Mucosa of descending colon (tissue), 3 donors: Measurements from ENCODE around the gene HTR3E. TPM values are rescaled to one million over a fixed set of nuclear protein-coding genes. Genes with fewer than 3 reads are reported as not detected.
"Not testable (repeated sequence)": the region's sequence is repeated elsewhere in the genome, so short reads cannot be mapped to it uniquely, and the experiment has no call there.

ENCODE experiments used
- ATAC-seq: fragments of 200-7000 bp; cut with Tn5 transposase; one replicate; pipeline ENCODE4 v1.9.1; 2020; ENCODE audit warnings: mild to moderate bottlenecking, moderate library complexity
- DNase-seq, 3 donors: peaks; one replicate each; pipeline ENCODE4 v3.0.0-alpha.2; 2020
- H3K36me3 ChIP-seq: fragments of 200-600 bp; one replicate; pipeline ENCODE4 v1.8.0; 2021; ENCODE audit warnings: low read depth, mild to moderate bottlenecking
- H3K4me1 ChIP-seq: fragments of 200-600 bp; one replicate; pipeline ENCODE4 v1.8.0; 2021; ENCODE audit warnings: low read depth, mild to moderate bottlenecking
- H3K4me3 ChIP-seq: fragments of 200-600 bp; one replicate; pipeline ENCODE4 v1.8.0; 2021; ENCODE audit warnings: mild to moderate bottlenecking
- H3K9me3 ChIP-seq: fragments of 200-600 bp; one replicate; pipeline ENCODE4 v1.8.0; 2021; ENCODE audit warnings: mild to moderate bottlenecking
- intact Hi-C, 2 donors: fragments of 100-400 bp; cut with DNase I in 1 of 2; cut with micrococcal nuclease in 1 of 2; formaldehyde crosslinking; loops; one replicate each; pipeline versions ENCODE4 v1.11.0 to v1.11.1; 2022; cut with DNase I, micrococcal nuclease
- total RNA-seq, 3 donors: library from RNA; stranded (reverse); fragmentation: NEBNext Ultra II Directional in 2 of 3; extraction: Animal tissue kit (Norgen Biotek cat#: 25700) in 2 of 3; gene quantifications; one replicate each; pipeline versions ENCODE4 v1.2.1 to v1.2.4, GENCODE V29; 2021 to 2023
- TF ChIP-seq, protein P1 (sequence below): fragments of 200-600 bp; IDR thresholded peaks from one replicate; pipeline ENCODE4 v1.8.0; 2022; ENCODE audit warnings: antibody characterized with exemption, mild to moderate bottlenecking
- donor health status: DM: no; HTN: no; CAD: no; lungs with moderate emphysema.
- donor health status: DM: no; HTN: no; CAD: no.
- donor health status: DM: no; HTN: yes; CAD: no.

The HTR3E gene
- total RNA-seq, 3 donors from 2014 or later = 0.16 to 0.70 (median 0.35) TPM

DNA sequence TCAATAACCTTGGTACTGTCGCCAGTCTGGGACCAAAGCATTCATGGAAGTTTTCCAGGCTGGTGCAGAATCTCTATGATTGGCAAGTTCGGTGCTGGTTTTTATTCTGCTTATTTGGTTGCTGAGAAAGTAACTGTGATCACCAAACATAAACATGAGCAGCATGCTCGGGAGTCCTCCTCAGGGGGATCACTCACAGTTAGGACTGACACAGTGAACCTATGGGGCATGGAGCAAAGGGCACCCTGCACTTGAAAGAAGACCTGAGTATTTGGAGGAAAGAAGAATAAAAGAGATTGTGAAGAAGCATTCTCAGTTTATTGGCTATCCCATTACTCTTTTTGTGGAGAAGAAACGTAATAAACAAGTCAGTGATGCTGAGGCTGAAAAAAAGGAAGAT, 19.2 kb downstream of the HTR3E start:
- TF ChIP-seq, protein P1, sequence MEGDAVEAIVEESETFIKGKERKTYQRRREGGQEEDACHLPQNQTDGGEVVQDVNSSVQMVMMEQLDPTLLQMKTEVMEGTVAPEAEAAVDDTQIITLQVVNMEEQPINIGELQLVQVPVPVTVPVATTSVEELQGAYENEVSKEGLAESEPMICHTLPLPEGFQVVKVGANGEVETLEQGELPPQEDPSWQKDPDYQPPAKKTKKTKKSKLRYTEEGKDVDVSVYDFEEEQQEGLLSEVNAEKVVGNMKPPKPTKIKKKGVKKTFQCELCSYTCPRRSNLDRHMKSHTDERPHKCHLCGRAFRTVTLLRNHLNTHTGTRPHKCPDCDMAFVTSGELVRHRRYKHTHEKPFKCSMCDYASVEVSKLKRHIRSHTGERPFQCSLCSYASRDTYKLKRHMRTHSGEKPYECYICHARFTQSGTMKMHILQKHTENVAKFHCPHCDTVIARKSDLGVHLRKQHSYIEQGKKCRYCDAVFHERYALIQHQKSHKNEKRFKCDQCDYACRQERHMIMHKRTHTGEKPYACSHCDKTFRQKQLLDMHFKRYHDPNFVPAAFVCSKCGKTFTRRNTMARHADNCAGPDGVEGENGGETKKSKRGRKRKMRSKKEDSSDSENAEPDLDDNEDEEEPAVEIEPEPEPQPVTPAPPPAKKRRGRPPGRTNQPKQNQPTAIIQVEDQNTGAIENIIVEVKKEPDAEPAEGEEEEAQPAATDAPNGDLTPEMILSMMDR = no peak
- Histone ChIP-seq H3K4me1 (no peaks in the 10 kb centered on the region), H3K36me3 (no peaks in the 10 kb centered on the region), H3K9me3 (no peaks in the 10 kb centered on the region), H3K4me3 (no peak overlapping the region)
- DNase-seq = no peak
- no peak for ATAC-seq
- intact Hi-C loops = no loop called here

DNA sequence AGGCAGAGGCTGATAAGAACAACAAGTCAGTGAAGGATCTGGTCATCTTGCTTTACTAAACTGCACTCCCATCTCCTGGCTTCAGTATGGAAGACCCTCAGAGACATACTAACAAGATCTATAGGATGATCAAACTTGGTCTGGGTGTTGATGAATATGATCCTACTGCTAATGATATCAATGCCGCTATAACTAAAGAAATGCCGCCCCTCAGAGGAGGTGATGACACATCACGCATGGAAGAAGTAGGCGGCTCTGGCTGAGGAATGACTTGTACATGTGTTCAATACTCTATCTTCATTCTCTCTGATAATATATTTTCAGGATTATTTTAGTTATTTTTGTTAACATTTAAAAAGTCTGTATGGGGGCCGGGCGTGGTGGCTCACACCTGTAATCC, 20.8 kb downstream of the HTR3E start:
- no peaks in the 10 kb centered on the region for H3K9me3 ChIP-seq
- intact Hi-C loops = no loop called here
- H3K4me3 ChIP-seq = no peak overlapping the region
- no peaks in the 10 kb centered on the region for H3K36me3 ChIP-seq
- H3K4me1 ChIP-seq = no peaks in the 10 kb centered on the region
- ATAC-seq (no peak), DNase-seq (no peak)
- TF ChIP-seq, protein P1 = no peak

DNA sequence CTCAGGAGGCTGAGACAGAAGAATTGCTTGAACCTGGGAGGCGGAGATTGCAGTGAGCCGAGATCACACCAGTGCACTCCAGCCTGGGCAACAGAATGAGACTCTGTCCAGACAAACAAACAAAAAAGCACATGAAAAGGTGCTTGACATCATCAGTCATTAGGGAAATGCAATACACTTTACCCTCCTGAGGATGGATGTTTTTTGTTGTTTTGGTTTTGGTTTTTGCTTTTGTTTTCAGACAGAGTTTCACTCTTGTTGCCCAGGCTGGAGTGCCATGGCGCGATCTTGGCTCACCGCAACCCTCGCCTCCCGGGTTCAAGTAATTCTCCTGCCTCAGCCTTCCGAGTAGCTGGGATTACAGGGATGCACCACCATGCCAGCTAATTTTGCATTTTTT, 24.2 kb downstream of the HTR3E start:
- H3K36me3 ChIP-seq, intact Hi-C loops, H3K4me1 ChIP-seq, H3K4me3 ChIP-seq, H3K9me3 ChIP-seq, DNase-seq, ATAC-seq: not testable (repeated sequence)

DNA sequence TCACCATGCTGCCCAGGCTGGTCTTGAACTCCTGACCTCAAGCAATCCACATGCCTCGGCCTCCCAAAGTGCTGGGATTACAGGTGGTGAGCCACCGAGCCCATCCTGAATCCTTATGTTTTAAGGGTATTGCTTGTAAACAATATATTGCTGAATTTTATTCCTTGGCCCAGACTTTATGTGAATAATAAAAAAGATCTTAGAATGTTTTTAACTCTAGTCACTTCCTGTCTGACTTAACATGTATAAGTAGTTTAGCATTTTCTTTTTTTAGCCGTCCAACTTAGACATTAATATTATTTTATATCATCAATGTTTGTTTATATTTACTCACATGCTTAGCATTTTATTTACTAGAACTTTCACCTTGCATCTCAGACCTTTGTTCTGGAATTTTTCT, 29.1 kb downstream of the HTR3E start:
- DNase-seq (no peak), ATAC-seq (no peak)
- TF ChIP-seq, protein P1 = no peak
- intact Hi-C loops = no loop called here
- H3K4me1 ChIP-seq = no peaks in the 10 kb centered on the region
- no peaks in the 10 kb centered on the region for H3K36me3 ChIP-seq
- H3K4me3 ChIP-seq = no peak overlapping the region
- H3K9me3 ChIP-seq = no peaks in the 10 kb centered on the region

DNA sequence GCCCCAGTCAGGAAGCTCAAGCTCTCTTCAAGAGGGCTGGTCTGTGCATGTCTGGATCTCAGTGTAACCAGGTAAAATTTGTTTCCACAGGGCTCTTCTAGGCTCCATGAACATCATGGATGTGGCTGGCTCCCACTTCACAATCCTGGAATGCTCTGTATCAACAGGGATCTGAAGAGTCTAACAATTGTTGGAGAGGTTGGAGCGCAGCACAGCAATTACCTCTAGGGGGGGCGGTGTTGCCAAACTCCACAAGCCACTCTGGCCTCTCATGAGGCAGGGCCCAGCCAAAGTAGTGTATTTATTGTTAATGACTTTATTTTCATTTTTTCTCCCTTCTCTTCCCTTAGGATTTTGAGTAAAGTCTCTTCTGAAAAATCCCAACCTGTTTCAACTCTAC, 32.1 kb downstream of the HTR3E start:
- Histone ChIP-seq H3K9me3 (no peaks in the 10 kb centered on the region), H3K36me3 (no peaks in the 10 kb centered on the region), H3K4me1 (no peaks in the 10 kb centered on the region), H3K4me3 (no peak overlapping the region)
- ATAC-seq = peak; percentile 60
- no peak for DNase-seq
- intact Hi-C loops = no loop called here
- TF ChIP-seq, protein P1 = no peak

DNA sequence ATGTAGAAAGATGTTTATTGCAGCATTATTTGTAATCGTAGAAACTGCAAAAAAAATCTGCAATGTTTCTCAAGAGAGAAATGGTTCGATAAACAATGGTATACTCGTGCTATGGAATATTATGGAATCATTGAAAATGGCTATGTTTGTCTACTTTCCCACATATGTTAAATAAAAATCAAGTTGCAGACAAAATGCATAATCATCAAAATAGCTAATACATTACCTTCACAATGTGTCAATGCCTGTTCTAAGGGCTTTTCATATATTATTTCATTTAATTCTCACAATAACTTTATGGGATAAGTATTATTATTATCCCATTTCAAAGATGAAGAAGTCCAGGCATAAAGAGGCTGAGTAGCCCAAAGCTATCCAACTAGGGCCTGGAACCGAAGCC, 36.1 kb downstream of the HTR3E start:
- Histone ChIP-seq H3K4me3 (no peak overlapping the region), H3K9me3 (no peaks in the 10 kb centered on the region), H3K36me3 (no peaks in the 10 kb centered on the region), H3K4me1 (peaks cover 17% of the 10 kb centered on the region)
- ATAC-seq (no peak), DNase-seq (no peak)
- intact Hi-C loops = no loop called here
- TF ChIP-seq, protein P1 = no peak
